ENCODE results near the gene MYO19.
"Not testable (repeated sequence)": the region's sequence is repeated elsewhere in the genome, so short reads cannot be mapped to it uniquely, and the experiment has no call there.

The MYO19 gene

GRCh38 chr17:36527621-36528250, 6.9 kb downstream of the MYO19 start:
- DNase-seq = no peak

DNA sequence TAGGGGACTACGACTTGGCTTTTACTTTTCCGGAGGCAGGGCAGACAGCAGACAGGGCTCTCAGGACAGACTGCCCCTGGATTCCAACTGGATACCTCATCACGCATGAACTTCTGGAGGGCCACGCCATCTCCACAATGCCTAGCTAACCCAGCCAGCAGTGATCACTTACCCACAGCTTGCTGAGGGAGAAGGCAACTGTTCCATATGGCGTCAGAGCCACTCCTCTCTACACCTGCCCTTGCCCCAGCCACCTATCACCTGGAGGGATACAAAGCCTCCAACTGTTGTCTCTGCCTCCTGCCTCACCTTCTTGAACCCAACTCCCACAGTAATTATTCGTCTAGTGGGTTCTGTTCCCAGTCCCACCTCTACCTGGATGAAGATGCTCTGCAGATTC, 8.8 kb downstream of the MYO19 start:
- no peak for DNase-seq

- DNase-seq = no peak
These were observed 9.6 kb downstream of the MYO19 start for GRCh38 chr17:36525113-36525512.

- DNase-seq = no peak
These were observed 10.2 kb downstream of the MYO19 start for GRCh38 chr17:36524428-36524876.

GRCh38 chr17:36523113-36523512, 11.6 kb downstream of the MYO19 start:
- no peak for DNase-seq

GRCh38 chr17:36515837-36516236, 18.8 kb downstream of the MYO19 start:
- DNase-seq = no peak

DNA sequence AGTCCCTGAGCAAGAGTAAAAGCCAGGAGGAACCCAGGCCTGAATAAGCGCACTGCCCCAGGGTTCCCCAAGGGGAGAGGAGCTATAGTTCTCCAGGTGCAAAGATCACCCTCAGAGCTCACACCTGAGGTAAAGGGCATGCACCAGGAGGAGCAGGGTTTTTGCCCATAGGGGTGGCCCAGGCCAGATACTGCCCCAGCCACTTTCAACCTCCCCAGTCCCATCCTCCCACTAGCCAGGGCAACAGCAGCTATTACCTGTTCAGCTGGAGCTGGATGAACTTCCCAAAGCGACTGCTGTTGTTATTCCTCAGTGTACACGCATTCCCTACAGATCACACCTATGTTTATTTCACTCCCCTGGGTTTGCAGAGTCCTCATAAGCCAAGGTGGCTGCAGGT, 19.8 kb downstream of the MYO19 start:
- no peak for DNase-seq

DNA sequence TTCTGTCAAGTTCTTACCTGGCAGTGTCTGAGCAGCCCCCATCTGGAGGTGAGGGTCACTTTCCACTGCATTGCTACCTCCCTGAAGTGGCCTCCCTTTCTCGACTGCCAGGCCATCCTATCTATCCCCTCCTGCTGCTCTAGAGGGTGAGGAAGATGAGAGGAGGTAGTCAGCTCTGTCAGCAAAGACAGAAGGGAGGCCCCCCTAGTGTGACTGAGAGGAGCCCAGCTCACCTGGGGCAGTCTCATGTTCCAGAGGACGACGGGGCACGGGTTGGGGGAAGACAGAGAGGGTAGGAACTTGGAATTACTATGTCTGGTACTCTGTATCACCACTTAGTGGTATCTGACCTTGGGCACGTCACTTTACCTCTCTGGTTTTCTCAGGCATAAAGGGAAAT, 22.0 kb downstream of the MYO19 start:
- no peak for DNase-seq

GRCh38 chr17:36511216-36511615, 23.5 kb downstream of the MYO19 start:
- no peak for DNase-seq

DNA sequence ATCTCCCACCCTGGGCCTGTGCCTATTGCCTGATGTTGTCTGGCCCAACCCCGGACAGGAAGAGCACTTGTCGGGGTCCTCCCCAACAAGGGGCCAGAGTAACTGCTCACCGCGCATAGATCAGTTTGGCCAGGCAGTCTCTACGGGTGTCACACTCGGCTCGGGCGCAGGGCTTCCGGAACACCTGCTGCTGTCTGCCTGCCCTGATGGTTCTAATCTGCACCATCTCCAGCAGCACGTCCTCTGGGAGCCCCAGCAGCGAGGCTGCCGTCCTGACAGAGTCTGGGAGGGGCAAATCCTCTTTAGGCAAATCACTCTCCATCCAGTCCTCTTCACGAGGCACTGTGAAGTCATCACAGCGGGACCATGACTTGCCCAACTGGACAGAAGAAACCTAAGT, 24.0 kb downstream of the MYO19 start:
- DNase-seq = no peak

GRCh38 chr17:36509272-36509985, 25.2 kb downstream of the MYO19 start:
- no peak for DNase-seq

DNA sequence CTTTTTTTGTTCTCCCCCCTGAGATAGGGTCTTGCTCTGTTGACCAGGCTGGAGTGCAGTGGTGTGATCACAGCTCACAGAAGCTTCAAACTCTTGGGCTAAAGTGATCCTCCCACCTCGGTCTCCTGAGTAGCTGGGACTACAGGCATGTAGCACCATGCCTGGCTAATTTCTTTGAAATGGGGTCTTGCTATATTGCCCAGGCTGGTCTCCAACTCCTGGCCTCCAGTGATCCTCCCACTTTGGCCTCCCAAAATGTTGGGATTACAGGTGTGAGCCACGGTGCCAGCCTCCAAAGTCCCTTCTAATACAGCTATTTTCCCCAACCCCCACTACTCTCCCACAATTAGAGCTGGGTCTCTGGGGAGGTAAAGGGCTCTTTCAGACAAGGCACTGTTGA, 26.2 kb downstream of the MYO19 start:
- not testable (repeated sequence) for DNase-seq

DNA sequence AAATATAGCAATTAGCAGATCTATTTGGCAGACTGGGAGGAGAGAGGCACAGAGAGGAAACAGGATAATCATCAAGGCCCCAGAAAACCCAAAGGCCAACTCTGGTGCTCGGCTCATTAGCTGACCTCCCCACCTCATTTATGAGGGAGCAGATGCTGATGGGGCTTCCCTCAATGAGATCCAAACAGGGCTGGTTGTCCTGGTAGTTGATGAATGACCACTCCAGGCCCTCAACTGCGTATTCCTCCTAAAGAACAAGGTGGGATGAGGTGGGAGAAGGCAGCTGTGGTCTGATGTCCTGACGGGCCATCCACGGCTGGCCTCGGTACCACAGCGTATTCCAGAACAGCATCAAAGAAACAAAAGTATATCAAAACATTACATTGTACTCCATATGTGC, 27.4 kb downstream of the MYO19 start:
- no peak for DNase-seq

DNA sequence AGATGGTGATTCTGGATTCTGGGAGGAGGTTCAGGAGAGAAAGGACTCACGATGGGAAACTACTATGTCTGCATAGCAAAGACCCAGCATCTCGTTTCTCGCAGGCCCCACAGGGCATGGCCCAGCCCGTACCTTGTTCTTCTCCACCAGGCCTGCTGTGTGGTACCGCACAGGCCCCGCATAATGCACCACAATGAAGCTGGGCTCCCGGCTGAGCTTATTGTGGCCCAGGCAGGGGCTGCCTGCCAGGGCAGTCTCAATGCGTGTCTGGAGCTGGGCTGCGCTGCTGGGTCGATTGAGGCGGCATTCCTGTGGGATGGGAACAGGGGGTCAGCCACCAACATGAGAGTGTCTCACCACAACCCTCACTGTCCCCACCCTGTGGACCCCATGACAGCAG, 27.8 kb downstream of the MYO19 start:
- no peak for DNase-seq

- no peak for DNase-seq
These were observed 28.3 kb downstream of the MYO19 start for GRCh38 chr17:36506249-36506826.

- DNase-seq = no peak
These were observed 29.5 kb downstream of the MYO19 start for GRCh38 chr17:36505171-36505570.

GRCh38 chr17:36504156-36504545, 30.5 kb downstream of the MYO19 start:
- DNase-seq = no peak

GRCh38 chr17:36503456-36504155, 31.1 kb downstream of the MYO19 start:
- DNase-seq = no peak

DNA sequence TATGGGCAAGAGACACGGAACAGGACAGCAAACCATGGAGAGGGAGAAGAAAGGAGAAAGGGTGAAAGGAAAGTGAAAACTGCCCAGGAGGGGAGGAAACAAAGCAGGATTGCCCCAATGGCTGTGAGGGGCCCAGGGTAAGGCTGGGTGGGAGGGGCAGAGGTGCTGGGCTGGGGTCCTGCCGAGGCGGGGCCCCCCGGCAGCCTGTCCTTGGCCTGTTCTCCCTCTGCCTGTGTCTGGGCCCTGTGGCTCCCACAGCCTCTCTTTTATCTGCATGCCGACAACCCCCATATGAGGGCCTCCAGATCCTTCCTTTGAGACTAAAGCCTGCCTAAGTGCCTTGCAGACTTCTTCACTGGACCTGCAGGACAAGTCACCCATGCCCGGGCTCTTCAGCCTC, 32.7 kb downstream of the MYO19 start:
- no peak for DNase-seq

DNA sequence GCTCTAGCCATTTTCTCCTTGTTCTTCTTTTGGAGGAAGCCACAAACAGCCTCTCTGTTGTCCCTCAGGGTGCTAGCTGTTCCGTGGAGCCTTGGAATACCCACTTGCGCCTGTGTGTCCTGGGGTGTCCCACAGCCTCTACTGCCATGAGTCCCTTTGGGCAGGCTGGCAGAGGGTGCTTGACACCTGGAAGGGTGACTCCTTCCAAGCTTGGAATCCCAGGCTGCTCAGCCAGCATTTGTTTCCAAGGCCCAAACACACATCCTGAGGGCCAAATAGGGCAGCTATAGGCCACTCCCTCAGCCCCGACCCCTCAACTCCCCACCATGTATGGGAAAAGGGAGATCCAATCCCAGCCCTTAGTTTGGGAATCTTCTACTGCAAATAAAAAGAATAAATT, 33.3 kb downstream of the MYO19 start:
- no peak for DNase-seq

GRCh38 chr17:36500745-36501225, 33.9 kb downstream of the MYO19 start:
- DNase-seq = no peak

GRCh38 chr17:36498560-36499300, 35.9 kb downstream of the MYO19 start:
- no peak for DNase-seq

DNA sequence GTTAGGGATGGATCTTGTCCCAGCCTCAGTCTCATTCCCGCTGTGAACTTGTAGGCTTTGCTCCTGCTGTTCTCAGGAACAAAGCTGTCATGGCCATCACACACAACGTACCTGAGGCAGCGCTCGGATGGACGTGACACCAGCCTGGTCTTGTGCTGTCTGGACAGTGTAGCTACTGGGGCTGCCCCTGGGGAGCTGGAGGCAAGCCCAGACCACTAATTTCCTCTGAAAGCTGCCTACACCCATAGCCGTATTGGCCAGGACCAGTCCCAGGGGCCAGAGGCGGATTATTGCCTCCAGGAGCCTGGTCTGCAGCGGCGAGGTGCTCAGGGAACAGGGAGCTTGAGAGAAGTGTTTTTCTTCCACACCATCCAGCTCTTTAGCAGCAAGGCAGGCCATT, 36.5 kb downstream of the MYO19 start:
- no peak for DNase-seq

All from NCI-H1092 treated with DMSO at 0.1 percent for 48 hours (cell line).